Measurements from ENCODE around the gene AGBL1.

DNA sequence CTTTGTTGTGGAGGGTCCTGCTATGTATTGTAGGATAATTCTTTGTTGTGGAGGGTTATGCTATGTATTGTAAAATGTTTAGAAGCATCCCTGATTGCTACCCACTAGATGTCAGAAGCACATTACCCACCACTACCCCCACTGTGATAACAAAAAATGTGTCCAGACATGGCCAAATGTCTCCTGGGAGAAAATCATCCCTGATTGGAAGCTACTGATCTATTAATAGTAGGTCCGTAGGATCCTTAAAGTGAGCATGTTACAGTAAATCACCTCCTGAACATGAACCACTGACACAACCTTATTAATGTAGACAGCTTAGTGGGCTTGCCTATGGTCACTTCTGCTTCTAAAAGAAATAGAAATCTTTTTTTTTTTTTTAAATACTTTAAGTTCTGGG is 884.6 kb downstream of the AGBL1 start:
- TF ChIP-seq POLR2A (IDR thresholded peaks at IDR 0.05; ENCODE audit: low read length) (no peak), GATA1 (IDR thresholded peaks at IDR 0.05; ENCODE audit: low read depth, low read length) (no peak)
